NCI-H2196 (cell line): ENCODE measurements around the gene TPSD1.
"Not testable (repeated sequence)": the region's sequence is repeated elsewhere in the genome, so short reads cannot be mapped to it uniquely, and the experiment has no call there.

Experiments used
- DNase-seq: peaks from one replicate; lab custom pipeline; 2025; ENCODE audit not compliant: unreplicated experiment; lab: John Stamatoyannopoulos, UW

TPSD1 gene

GRCh38 chr16:1220841-1221627 is 34.8 kb upstream of the TPSD1 start:
- DNase-seq, result no peak

- no peak for DNase-seq
Measured at GRCh38 chr16:1221628-1222552, 34.0 kb upstream of the TPSD1 start.

- no peak for DNase-seq
Measured at GRCh38 chr16:1222553-1223354, 33.1 kb upstream of the TPSD1 start.

GRCh38 chr16:1223355-1224214 is 32.3 kb upstream of the TPSD1 start:
- no peak for DNase-seq

DNA sequence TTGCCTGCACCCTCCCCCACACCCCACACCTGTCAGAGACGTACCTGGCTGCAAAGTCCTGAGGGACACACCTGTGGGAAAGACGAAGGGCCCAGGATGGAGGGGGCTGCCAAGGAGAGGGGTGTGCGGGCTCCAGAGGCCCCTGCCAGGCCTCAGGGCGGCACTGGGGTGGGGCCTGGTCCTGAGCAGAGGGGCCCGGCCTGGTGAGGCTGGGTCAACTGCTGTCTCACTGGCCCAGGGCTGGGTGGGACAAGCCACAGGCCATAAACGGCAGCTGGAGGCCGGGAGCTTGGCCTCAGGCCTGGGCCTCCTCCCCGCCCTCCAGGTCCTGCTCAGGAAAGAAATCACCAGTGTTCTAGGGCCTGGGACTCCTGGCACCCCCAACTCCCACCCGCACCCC is 31.3 kb upstream of the TPSD1 start:
- no peak for DNase-seq

DNA sequence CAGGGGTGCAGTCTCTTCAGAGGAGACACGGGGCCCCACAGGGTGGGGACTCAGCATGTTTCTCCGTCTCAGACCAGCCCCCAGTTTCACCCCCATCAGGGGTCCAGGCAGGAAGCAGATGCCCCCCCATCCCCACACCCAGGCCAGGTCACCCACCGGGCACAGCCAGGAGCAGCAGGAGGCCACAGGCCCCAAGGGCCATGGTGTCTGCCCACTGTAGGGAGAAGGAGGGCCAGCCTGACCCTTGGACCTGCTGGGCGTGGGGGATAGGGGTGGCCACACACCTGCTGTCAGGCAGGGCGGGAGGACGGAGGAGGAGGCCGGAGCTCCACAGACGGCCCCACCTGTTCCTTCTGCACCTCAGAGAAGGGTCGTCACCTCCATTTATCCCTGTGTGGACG is 30.8 kb upstream of the TPSD1 start, which contains the start of gene TPSG1:
Gene TPSG1 (minus strand): TSS at position 218 of the 401 bp plus-strand sequence. CDS start 16 bp downstream, at position 202.
- DNase-seq, result no peak

GRCh38 chr16:1225728-1226311 is 30.0 kb upstream of the TPSD1 start:
- DNase-seq, result not testable (repeated sequence)

DNA sequence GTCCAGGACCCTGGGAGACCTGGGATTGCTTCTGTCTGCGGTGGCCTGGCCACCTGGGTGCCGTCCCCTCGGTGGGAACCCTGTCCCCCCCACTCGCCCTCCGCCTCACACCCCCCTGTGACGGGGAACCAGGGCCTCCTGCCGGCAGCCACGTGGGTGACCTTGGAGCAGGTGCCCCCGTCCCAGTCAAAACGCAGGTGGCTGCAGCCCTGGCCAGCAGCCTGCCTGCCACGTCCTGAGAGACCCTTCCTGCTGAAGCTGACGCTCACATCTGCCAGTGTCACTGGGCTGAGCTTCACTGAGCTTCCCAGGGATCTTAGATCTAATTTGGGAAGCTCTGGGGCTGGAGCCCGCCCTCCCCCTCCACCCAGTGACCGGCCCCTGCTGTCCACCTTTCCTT is 29.2 kb upstream of the TPSD1 start:
- not testable (repeated sequence) for DNase-seq

DNA sequence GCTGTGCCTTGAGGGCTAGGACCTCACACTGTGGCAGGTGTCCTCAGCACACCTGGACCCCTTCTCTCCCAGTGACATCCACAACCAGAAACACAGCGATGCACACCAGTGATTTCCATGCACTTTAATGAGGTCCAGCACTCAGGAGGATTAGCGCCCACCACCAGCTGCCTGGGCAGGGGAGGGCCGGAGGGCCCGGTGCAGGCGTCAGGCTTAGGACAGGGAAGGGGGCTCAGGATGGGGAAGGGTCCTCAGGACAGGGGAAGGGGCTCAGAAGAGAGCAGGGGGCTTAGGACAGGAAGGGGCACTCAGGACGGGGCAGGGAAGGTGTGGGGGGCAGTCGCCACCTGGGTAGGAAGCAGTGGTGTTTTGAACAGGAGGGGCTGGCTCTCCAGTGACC is 27.6 kb upstream of the TPSD1 start:
- not testable (repeated sequence) for DNase-seq

GRCh38 chr16:1229476-1229875 is 26.4 kb upstream of the TPSD1 start:
- DNase-seq, result not testable (repeated sequence)

GRCh38 chr16:1230084-1230470 is 25.8 kb upstream of the TPSD1 start, which contains the start of gene TPSB2:
Gene TPSB2, minus strand, starts transcription at chr16:1230184. Its CDS starts 233 bp downstream, at chr16:1229951.
- DNase-seq, result not testable (repeated sequence)

- not testable (repeated sequence) for DNase-seq
Measured at GRCh38 chr16:1230471-1231212, 25.2 kb upstream of the TPSD1 start.

GRCh38 chr16:1231301-1231700 is 24.6 kb upstream of the TPSD1 start:
- DNase-seq, result not testable (repeated sequence)

DNA sequence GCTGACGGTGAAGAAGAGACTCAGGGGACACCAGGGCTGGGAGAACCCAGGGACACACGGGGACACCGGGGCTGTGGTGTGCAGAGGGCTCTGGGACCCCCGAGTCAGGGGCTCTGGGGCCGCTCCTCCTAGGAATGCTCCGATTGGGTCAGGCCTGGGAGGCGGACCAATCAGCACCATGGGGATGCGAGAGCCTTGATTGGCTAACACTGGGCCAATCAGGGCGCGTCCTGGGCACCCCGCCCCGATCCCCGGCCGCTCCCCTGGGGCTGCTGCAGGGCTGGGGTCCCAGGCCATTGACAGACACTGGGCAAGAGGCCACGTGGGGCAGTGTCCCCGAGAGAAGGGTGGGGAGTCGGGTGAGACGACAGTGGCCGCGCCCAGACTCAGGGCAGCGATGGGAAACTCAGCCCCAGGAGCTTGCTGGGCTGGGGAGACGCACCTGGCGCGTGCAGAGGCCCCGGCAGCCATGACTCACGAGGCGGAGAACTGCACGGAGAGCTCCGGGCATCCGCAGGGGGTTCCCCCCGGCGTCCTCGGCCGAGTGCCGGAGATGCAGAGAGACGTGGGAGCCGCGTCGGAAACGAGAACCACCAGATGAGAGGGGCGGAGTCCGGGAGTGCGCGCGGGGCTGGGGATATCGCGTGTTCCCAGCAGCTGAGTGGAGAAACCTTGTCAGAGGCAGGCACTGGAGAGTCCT is 23.7 kb upstream of the TPSD1 start:
- DNase-seq, result not testable (repeated sequence)

DNA sequence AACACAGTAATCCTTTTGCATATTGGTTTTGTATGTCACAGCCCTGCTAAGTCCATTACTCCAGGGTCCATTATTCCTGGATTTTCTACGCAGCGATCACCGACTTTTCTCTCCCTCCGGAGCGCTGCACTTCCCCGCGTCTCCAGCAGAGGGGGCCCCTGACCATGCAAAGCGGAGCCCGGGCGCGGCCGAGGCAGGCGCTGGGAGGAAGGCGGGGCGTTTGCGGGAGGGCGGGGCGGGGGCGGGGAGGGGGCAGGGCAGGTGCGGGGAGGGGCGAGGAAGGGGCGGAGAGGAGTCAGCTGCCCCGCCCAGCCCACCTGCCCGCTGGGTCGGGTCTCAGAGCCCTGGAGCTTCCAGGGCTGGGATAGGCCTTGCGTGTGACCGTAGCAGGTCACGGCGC is 19.2 kb upstream of the TPSD1 start:
- not testable (repeated sequence) for DNase-seq

DNA sequence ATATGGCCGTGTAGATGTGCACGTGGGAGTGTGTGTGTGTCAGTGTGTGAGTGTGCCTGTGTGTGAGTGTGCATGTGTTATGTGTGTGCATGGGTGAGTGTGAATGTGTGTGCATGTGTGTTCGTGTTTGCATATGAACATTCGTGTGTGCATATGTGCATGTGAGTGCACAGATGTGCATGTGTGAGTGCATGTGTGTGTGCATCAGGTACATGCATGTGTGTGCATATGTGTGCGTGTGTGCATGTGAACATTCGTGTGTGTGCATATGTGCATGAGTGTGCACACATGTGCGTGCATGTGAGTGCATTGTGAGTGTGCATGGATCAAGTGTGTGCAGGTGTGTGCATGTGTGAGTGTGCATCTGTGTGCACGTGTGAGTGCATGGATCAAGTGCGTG is 17.9 kb upstream of the TPSD1 start:
- DNase-seq, result no peak

- not testable (repeated sequence) for DNase-seq
Measured at GRCh38 chr16:1238909-1239308, 17.0 kb upstream of the TPSD1 start.

- not testable (repeated sequence) for DNase-seq
Measured at GRCh38 chr16:1239575-1239974, 16.3 kb upstream of the TPSD1 start.
